Measurements from ENCODE around the gene RSRC1. TPM values are rescaled to one million over a fixed set of nuclear protein-coding genes. Genes with fewer than 3 reads are reported as not detected.

The RSRC1 gene
- total and polyA plus RNA-seq, 2 of the 8 experiments (the other 6 are each of a cell fraction or from before 2014, with no cell fraction given) = 2.0 to 27.9 TPM

- TF ChIP-seq CHD7 (IDR thresholded peaks at IDR 0.05; ENCODE audit: insufficient replicate concordance, low read length) (no peak), MAX (IDR thresholded peaks at IDR 0.05) (no peak), RBBP5 (IDR thresholded peaks at IDR 0.05; ENCODE audit: borderline replicate concordance, low read depth, low read length) (no peak), FOSL1 (IDR thresholded peaks at IDR 0.05; ENCODE audit: insufficient read depth, low read depth, low read length) (no peak), SP1 (IDR thresholded peaks at IDR 0.05; ENCODE audit: low read depth, low read length) (no peak), RAD21 (IDR thresholded peaks at IDR 0.05 in 1 of 2, conservative IDR thresholded peaks at IDR 0.05 in 1 of 2; ENCODE audit: low read depth in 2 of 2, low read length in 2 of 2) (no peak)
These were observed 202.8 kb downstream of the RSRC1 start (continued) for GRCh38 chr3:158312560-158313141.

Measured in H1 (cell line).